Left lung (tissue), 10 donors: Measurements from ENCODE around the gene FKRP. TPM values are rescaled to one million over a fixed set of nuclear protein-coding genes. Genes with fewer than 3 reads are reported as not detected.

Experiments
- ATAC-seq: fragments of 200-7000 bp; cut with Tn5 transposase; one replicate; pipeline ENCODE4 v1.9.1; 2020; ENCODE audit warnings: moderate library complexity
- DNase-seq, 4 donors: peaks; one replicate each; pipeline ENCODE4 v3.0.0-alpha.2; 2013 to 2020
- H3K27ac ChIP-seq, 2 donors: fragments of 200-600 bp; sonication (generic) in 1 of 2; one replicate each; pipeline versions ENCODE4 v1.5.0 to v1.8.0; 2020 to 2021
- H3K27me3 ChIP-seq, 2 donors: fragments of 200-600 bp; sonication (generic) in 1 of 2; one replicate each; pipeline versions ENCODE4 v1.5.0 to v1.8.0; 2020 to 2021
- H3K36me3 ChIP-seq, 2 donors: fragments of 200-600 bp; sonication (generic) in 1 of 2; one replicate each; pipeline versions ENCODE4 v1.5.0 to v1.8.0; 2020 to 2021
- H3K4me1 ChIP-seq, 2 donors: fragments of 200-600 bp; one replicate each; pipeline ENCODE4 v1.8.0; 2021
- H3K4me3 ChIP-seq, 2 donors: fragments of 200-600 bp; sonication (generic) in 1 of 2; one replicate each; pipeline versions ENCODE4 v1.5.0 to v1.8.0; 2020 to 2021; ENCODE audit warnings: mild to moderate bottlenecking in 1 of 2
- H3K9me3 ChIP-seq, 2 donors: fragments of 200-600 bp; sonication (generic) in 1 of 2; one replicate each; pipeline versions ENCODE4 v1.5.0 to v1.8.0; 2020 to 2021
- intact Hi-C, 2 donors: fragments of 100-400 bp; cut with DNase I; formaldehyde crosslinking; loops; one replicate each; pipeline versions ENCODE4 v1.11.2 to v1.14.2; 2022
- polyA plus RNA-seq, 6 donors: library from polyadenylated mRNA; unstranded; fragments of 120-200 nt; gene quantifications; one replicate each; pipeline ENCODE4 v1.2.1, GENCODE V29; 2013; ENCODE audit not compliant: insufficient read length in 6 of 6
- total RNA-seq, 2 donors: library from RNA; stranded (reverse); fragmentation: NEBNext Ultra II Directional; extraction: Animal tissue kit (Norgen Biotek cat#: 25700); gene quantifications; one replicate each; pipeline ENCODE4 v1.2.1, GENCODE V29; 2021
- TF ChIP-seq, protein P1 (sequence below), 2 donors: fragments of 200-600 bp; sonication (generic) in 1 of 2; IDR thresholded peaks; one replicate each; pipeline versions ENCODE4 v1.5.0 to v1.8.0; 2021; ENCODE audit warnings: antibody characterized with exemption in 2 of 2
- donor health status: DM: no; HTN: yes; CAD: no.
- donor health status: DM: no; HTN: no; CAD: no.

FKRP gene
- total and polyA plus RNA-seq, 8 donors, result 18.8 to 29.6 (median 23.2) TPM

DNA sequence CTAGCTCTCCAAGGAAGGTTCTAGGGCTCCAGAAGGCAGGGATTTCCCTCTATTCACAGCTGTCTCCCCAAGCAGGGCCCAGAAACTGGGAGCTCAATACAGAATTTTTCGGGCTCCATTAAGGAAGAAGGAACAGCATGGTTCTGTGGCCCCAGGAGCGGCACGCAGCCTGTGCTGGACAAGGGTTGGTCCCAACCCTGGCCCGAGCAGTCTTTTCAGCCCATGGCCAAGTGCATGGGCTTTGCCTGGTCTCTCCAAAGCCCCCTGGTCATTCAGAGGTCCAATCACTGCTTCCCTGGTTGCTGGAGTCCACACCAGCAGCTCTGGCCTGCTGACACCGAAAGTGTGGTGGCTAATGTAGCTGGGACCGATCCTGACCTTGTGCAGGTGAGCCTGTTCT, 22.4 kb upstream of the FKRP start:
- DNase-seq (peak in 1 of 4 donors; percentile 43), ATAC-seq (no peak)
- intact Hi-C loops, result no loop called here
- Histone ChIP-seq H3K4me3 (no peak overlapping the region), H3K9me3 (no peaks in the 10 kb centered on the region), H3K36me3 (peaks cover 0 to 95% of the 10 kb centered on the region in 2 donors), H3K27me3 (no peaks in the 10 kb centered on the region), H3K4me1 (peaks cover 2 to 47% of the 10 kb centered on the region in 2 donors), H3K27ac (peak overlapping the region in 1 of 2 donors; percentile 20)
- TF ChIP-seq, protein P1, sequence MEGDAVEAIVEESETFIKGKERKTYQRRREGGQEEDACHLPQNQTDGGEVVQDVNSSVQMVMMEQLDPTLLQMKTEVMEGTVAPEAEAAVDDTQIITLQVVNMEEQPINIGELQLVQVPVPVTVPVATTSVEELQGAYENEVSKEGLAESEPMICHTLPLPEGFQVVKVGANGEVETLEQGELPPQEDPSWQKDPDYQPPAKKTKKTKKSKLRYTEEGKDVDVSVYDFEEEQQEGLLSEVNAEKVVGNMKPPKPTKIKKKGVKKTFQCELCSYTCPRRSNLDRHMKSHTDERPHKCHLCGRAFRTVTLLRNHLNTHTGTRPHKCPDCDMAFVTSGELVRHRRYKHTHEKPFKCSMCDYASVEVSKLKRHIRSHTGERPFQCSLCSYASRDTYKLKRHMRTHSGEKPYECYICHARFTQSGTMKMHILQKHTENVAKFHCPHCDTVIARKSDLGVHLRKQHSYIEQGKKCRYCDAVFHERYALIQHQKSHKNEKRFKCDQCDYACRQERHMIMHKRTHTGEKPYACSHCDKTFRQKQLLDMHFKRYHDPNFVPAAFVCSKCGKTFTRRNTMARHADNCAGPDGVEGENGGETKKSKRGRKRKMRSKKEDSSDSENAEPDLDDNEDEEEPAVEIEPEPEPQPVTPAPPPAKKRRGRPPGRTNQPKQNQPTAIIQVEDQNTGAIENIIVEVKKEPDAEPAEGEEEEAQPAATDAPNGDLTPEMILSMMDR (IDR thresholded peaks at IDR 0.05), result no peak

DNA sequence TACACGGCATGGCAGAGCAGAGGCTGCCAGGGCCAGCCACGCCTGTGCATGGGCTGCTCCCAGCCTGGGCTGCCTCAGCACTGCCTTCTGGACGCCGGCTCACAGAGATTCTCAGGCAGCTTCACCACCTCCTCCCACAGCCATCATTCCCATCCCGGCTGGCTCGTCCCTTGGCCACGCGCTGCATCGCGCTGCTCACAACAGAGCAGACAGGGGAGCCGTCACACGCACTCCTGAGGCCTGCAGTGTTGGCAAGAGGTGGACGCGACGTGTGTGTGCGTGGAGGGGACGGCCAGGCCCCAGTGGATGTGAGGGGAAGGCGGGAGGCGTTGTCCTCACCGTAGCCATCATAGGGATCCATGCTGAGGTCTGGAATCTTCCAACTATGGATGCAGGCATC, 21.4 kb upstream of the FKRP start:
- Histone ChIP-seq H3K36me3 (peaks cover 0 to 98% of the 10 kb centered on the region in 2 donors), H3K27me3 (no peaks in the 10 kb centered on the region), H3K4me1 (peaks cover 0 to 47% of the 10 kb centered on the region in 2 donors), H3K27ac (no peak overlapping the region), H3K9me3 (no peaks in the 10 kb centered on the region), H3K4me3 (no peak overlapping the region)
- intact Hi-C loops, result no loop called here
- ATAC-seq, result no peak
- peak in 1 of 4 donors; percentile 68 for DNase-seq
- TF ChIP-seq, protein P1 (IDR thresholded peaks at IDR 0.05), result no peak

GRCh38 chr19:46725036-46725820, 20.6 kb upstream of the FKRP start:
- Histone ChIP-seq H3K27me3 (no peaks in the 10 kb centered on the region), H3K4me3 (no peak overlapping the region), H3K4me1 (peaks cover 0 to 48% of the 10 kb centered on the region in 2 donors), H3K27ac (no peak overlapping the region), H3K9me3 (no peaks in the 10 kb centered on the region), H3K36me3 (peaks cover 0 to 98% of the 10 kb centered on the region in 2 donors)
- intact Hi-C loops, result no loop called here
- peak in 1 of 4 donors; percentile 49 for DNase-seq
- TF ChIP-seq, protein P1 (IDR thresholded peaks at IDR 0.05), result no peak
- ATAC-seq, result no peak

- Histone ChIP-seq H3K27me3 (no peaks in the 10 kb centered on the region), H3K27ac (no peak overlapping the region), H3K9me3 (no peaks in the 10 kb centered on the region), H3K4me1 (peaks cover 0 to 55% of the 10 kb centered on the region in 2 donors), H3K4me3 (no peak overlapping the region), H3K36me3 (peaks cover 0 to 98% of the 10 kb centered on the region in 2 donors)
- TF ChIP-seq, protein P1 (IDR thresholded peaks at IDR 0.05), result no peak
- intact Hi-C loops, result no loop called here
- DNase-seq, result peak in 1 of 4 donors; percentile 25
- ATAC-seq, result no peak
These were observed 19.9 kb upstream of the FKRP start for GRCh38 chr19:46725859-46726393.

- TF ChIP-seq, protein P1 (IDR thresholded peaks at IDR 0.05), result no peak
- DNase-seq (peak in 1 of 4 donors; percentile 41), ATAC-seq (no peak)
- H3K27me3 ChIP-seq, result no peaks in the 10 kb centered on the region
- no peaks in the 10 kb centered on the region for H3K9me3 ChIP-seq
- H3K36me3 ChIP-seq, result peaks cover 0 to 93% of the 10 kb centered on the region in 2 donors
- intact Hi-C loops, result no loop called here
- H3K27ac ChIP-seq, result no peak overlapping the region
- H3K4me3 ChIP-seq, result no peak overlapping the region
- peaks cover 0 to 61% of the 10 kb centered on the region in 2 donors for H3K4me1 ChIP-seq
These were observed 19.3 kb upstream of the FKRP start for GRCh38 chr19:46726551-46726950.
